ENCODE results near the gene EDN2. TPM values are rescaled to one million over a fixed set of nuclear protein-coding genes. Genes with fewer than 3 reads are reported as not detected.
A peak's percentile ranks its signal among the peaks of the same experiment; 100 is the strongest.

Gene EDN2
- polyA plus RNA-seq, 1 donor from 2014 or later, result not detected

- Histone ChIP-seq H3K4me2 (ENCODE audit: low read length) (no peak overlapping the region), H2AFZ (ENCODE audit: low read depth, low read length) (no peak overlapping the region), H3K9me2 (ENCODE audit: insufficient read depth, low read length) (no peaks in the 10 kb centered on the region), H3F3A (ENCODE audit: insufficient read depth, low read length, poor library complexity, severe bottlenecking) (no peaks in the 10 kb centered on the region), H3K9me3 (ENCODE audit: low read length) (no peaks in the 10 kb centered on the region), H4K20me1 (ENCODE audit: insufficient read depth) (no peaks in the 10 kb centered on the region), H3K79me2 (replicated peaks; ENCODE audit: insufficient read depth, low read length) (no peaks in the 10 kb centered on the region), H3K9ac (ENCODE audit: low read length) (no peak overlapping the region), H3K27ac (ENCODE audit: low read length) (no peak overlapping the region), H3K36me3 (ENCODE audit: insufficient read depth, low read length) (no peaks in the 10 kb centered on the region), H3K4me3 (ENCODE audit: low read length) (no peak overlapping the region), H3K27me3 (ENCODE audit: insufficient read depth, low read depth, low read length) (no peaks in the 10 kb centered on the region)
- peak; percentile 18 for TF ChIP-seq CTCF (IDR thresholded peaks at IDR 0.05; ENCODE audit: poor library complexity, severe bottlenecking)
- TF ChIP-seq SMC3 (conservative IDR thresholded peaks at IDR 0.05; ENCODE audit: poor library complexity), result no peak
Observed at GRCh38 chr1:41503538-41504113, 19.1 kb upstream of the EDN2 start.

- TF ChIP-seq RAD21 (conservative IDR thresholded peaks at IDR 0.05) (no peak), REST (IDR thresholded peaks at IDR 0.05; ENCODE audit: borderline replicate concordance) (no peak), EP300 (conservative IDR thresholded peaks at IDR 0.05; ENCODE audit: poor library complexity, severe bottlenecking) (no peak), EZH2 (IDR thresholded peaks at IDR 0.05; ENCODE audit: borderline replicate concordance, insufficient read depth, low read length, poor library complexity, severe bottlenecking) (no peak)
- Histone ChIP-seq H3K4me3 (ENCODE audit: low read length) (no peak overlapping the region), H3F3A (ENCODE audit: insufficient read depth, low read length, poor library complexity, severe bottlenecking) (no peaks in the 10 kb centered on the region), H3K79me2 (replicated peaks; ENCODE audit: insufficient read depth, low read length) (no peaks in the 10 kb centered on the region), H3K9me2 (ENCODE audit: insufficient read depth, low read length) (no peaks in the 10 kb centered on the region), H3K36me3 (ENCODE audit: insufficient read depth, low read length) (no peaks in the 10 kb centered on the region), H3K4me2 (ENCODE audit: low read length) (no peak overlapping the region), H2AFZ (ENCODE audit: low read depth, low read length) (no peak overlapping the region), H3K27ac (ENCODE audit: low read length) (no peak overlapping the region), H3K9me3 (ENCODE audit: low read length) (no peaks in the 10 kb centered on the region), H3K27me3 (ENCODE audit: insufficient read depth, low read depth, low read length) (no peaks in the 10 kb centered on the region), H3K9ac (ENCODE audit: low read length) (no peak overlapping the region), H4K20me1 (ENCODE audit: insufficient read depth) (no peaks in the 10 kb centered on the region)
Observed at GRCh38 chr1:41502912-41503311, 18.4 kb upstream of the EDN2 start.

GRCh38 chr1:41501581-41501980 lies 17.1 kb upstream of the EDN2 start:
- no peaks in the 10 kb centered on the region for H3K79me2 ChIP-seq (replicated peaks; ENCODE audit: insufficient read depth, low read length)
- H4K20me1 ChIP-seq (ENCODE audit: insufficient read depth), result no peaks in the 10 kb centered on the region
- no peaks in the 10 kb centered on the region for H3K9me3 ChIP-seq (ENCODE audit: low read length)
- no peaks in the 10 kb centered on the region for H3F3A ChIP-seq (ENCODE audit: insufficient read depth, low read length, poor library complexity, severe bottlenecking)
- peaks cover 3% of the 10 kb centered on the region for H3K27me3 ChIP-seq (ENCODE audit: insufficient read depth, low read depth, low read length)
- H3K4me2 ChIP-seq (ENCODE audit: low read length), result no peak overlapping the region
- no peak overlapping the region for H2AFZ ChIP-seq (ENCODE audit: low read depth, low read length)
- H3K4me3 ChIP-seq (ENCODE audit: low read length), result no peak overlapping the region
- H3K27ac ChIP-seq (ENCODE audit: low read length), result no peak overlapping the region
- no peaks in the 10 kb centered on the region for H3K9me2 ChIP-seq (ENCODE audit: insufficient read depth, low read length)
- H3K9ac ChIP-seq (ENCODE audit: low read length), result no peak overlapping the region
- TF ChIP-seq RAD21 (conservative IDR thresholded peaks at IDR 0.05) (no peak), SMC3 (conservative IDR thresholded peaks at IDR 0.05; ENCODE audit: poor library complexity) (no peak), CTCF (IDR thresholded peaks at IDR 0.05; ENCODE audit: poor library complexity, severe bottlenecking) (no peak), POLR2AphosphoS5 (IDR thresholded peaks at IDR 0.05) (no peak), EZH2 (IDR thresholded peaks at IDR 0.05; ENCODE audit: borderline replicate concordance, insufficient read depth, low read length, poor library complexity, severe bottlenecking) (no peak), REST (IDR thresholded peaks at IDR 0.05; ENCODE audit: borderline replicate concordance) (no peak)
- no peaks in the 10 kb centered on the region for H3K36me3 ChIP-seq (ENCODE audit: insufficient read depth, low read length)
